GM23248 (cell line): ENCODE data around the gene SMARCA4. TPM values are rescaled to one million over a fixed set of nuclear protein-coding genes. Genes with fewer than 3 reads are reported as not detected.

Experiments used
- DNase-seq: peaks from one replicate; pipeline ENCODE4 v3.0.0-alpha.2; 2015
- H2AFZ ChIP-seq: fragments of 200-600 bp; sonication (generic); 2 replicates; pipeline ENCODE4 v1.6.1; 2016; ENCODE audit warnings: antibody characterized with exemption
- H3F3A ChIP-seq: fragments of 200-600 bp; sonication (generic); 2 replicates; pipeline ENCODE4 v1.6.1; 2016; ENCODE audit warnings: mild to moderate bottlenecking, antibody characterized with exemption, mixed run types; ENCODE audit not compliant: insufficient read depth
- H3K27ac ChIP-seq: fragments of 200-600 bp; sonication (generic); 2 replicates; pipeline ENCODE4 v1.5.1; 2016; ENCODE audit warnings: mild to moderate bottlenecking
- H3K27me3 ChIP-seq: fragments of 200-600 bp; sonication (generic); replicated peaks from 2 replicates; pipeline ENCODE4 v1.6.1; 2016; ENCODE audit warnings: mild to moderate bottlenecking; ENCODE audit not compliant: insufficient read depth
- H3K36me3 ChIP-seq: fragments of 200-600 bp; sonication (generic); 2 replicates; pipeline ENCODE4 v1.6.1; 2016; ENCODE audit warnings: low read depth, mild to moderate bottlenecking
- H3K4me1 ChIP-seq: fragments of 200-600 bp; sonication (generic); 2 replicates; pipeline ENCODE4 v1.6.1; 2016; ENCODE audit warnings: mild to moderate bottlenecking; ENCODE audit not compliant: insufficient read depth
- H3K4me2 ChIP-seq: fragments of 200-600 bp; sonication (generic); one replicate; pipeline ENCODE4 v1.6.1; 2016; ENCODE audit warnings: mild to moderate bottlenecking; ENCODE audit not compliant: unreplicated experiment
- H3K4me3 ChIP-seq: fragments of 200-600 bp; sonication (generic); 2 replicates; pipeline ENCODE4 v1.5.1; 2016; ENCODE audit warnings: mild to moderate bottlenecking
- H3K79me2 ChIP-seq: fragments of 200-600 bp; sonication (generic); 2 replicates; pipeline ENCODE4 v1.6.1; 2016; ENCODE audit warnings: mild to moderate bottlenecking; ENCODE audit not compliant: insufficient read depth
- H3K9ac ChIP-seq: fragments of 200-600 bp; sonication (generic); 2 replicates; pipeline ENCODE4 v1.6.1; 2016; ENCODE audit warnings: mild to moderate bottlenecking
- H3K9me2 ChIP-seq: fragments of 200-600 bp; sonication (generic); 2 replicates; pipeline ENCODE4 v1.6.1; 2016; ENCODE audit warnings: mixed run types, mild to moderate bottlenecking, moderate library complexity; ENCODE audit not compliant: insufficient read depth
- H3K9me3 ChIP-seq: fragments of 200-600 bp; sonication (generic); one replicate; pipeline ENCODE4 v1.6.1; 2017; ENCODE audit warnings: low read depth
- H4K20me1 ChIP-seq: fragments of 200-600 bp; sonication (generic); 2 replicates; pipeline ENCODE4 v1.6.0; 2016; ENCODE audit not compliant: insufficient read depth
- EZH2 ChIP-seq: fragments of 200-600 bp; sonication (generic); IDR thresholded peaks from 2 replicates; pipeline ENCODE4 v1.6.1; 2018; ENCODE audit warnings: antibody characterized with exemption, mild to moderate bottlenecking; ENCODE audit not compliant: insufficient read depth, poor library complexity, severe bottlenecking
- EZH2phosphoT487 ChIP-seq: fragments of 200-600 bp; sonication (generic); IDR thresholded peaks from 2 replicates; pipeline ENCODE4 v1.6.1; 2018; ENCODE audit warnings: antibody characterized with exemption, moderate library complexity, mild to moderate bottlenecking, low read depth; ENCODE audit not compliant: insufficient read depth
- WGBS, 2 experiments: methylation state at CpG; one replicate each; pipeline ENCODE4 v1.1.6; 2015 to 2017; ENCODE audit warnings: low lambda C conversion rate in 2 of 2, low coverage in 1 of 2; ENCODE audit errors: missing lambda C conversion rate in 2 of 2; 5-methylcytosine and 5-hydroxymethylcytosine counted together
- in situ Hi-C: fragments of 300-500 bp; cut with MboI; formaldehyde crosslinking; loops from 2 replicates; pipeline ENCODE4 v1.15.0; 2020
- polyA plus RNA-seq: library from polyadenylated mRNA; unstranded; fragments of >200 nt; fragmentation: Nextera tagmentation; extraction: Ambion mirVana; gene quantifications from 2 replicates; pipeline ENCODE4 v1.2.1, GENCODE V29; 2016
- total RNA-seq: library from RNA; depleted of rRNA; stranded (reverse); fragments of >200 nt; shearing (Covaris generic); gene quantifications from 2 replicates; pipeline ENCODE4 v1.2.3, GENCODE V29; 2014

SMARCA4 gene
- total and polyA plus RNA-seq, 2 experiments from 2014 or later = 37.1 to 44.0 TPM

DNA sequence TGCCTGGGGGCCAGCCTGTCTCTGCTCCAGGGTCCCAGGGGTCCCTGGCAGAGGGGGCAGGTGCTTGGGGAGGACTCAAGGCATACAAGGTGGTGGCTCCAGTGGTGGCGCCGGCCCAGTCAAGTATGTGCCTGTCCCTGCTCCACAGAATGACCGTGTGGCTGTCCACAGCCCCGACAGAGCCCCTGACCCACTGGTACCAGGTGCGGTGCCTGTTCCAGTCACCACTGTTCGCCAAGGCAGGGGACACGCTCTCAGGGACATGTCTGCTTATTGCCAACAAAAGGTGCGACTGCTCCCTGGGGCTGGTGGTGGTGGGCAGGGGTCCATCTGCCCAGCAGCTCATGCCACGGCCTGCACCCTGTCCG lies 40.6 kb upstream of the SMARCA4 start:
- in situ Hi-C loops = no loop called here
- TF ChIP-seq EZH2 (no peak), EZH2phosphoT487 (no peak)
- H3K36me3 ChIP-seq = no peaks in the 10 kb centered on the region

GRCh38 chr19:10920781-10921180 lies 40.0 kb upstream of the SMARCA4 start:
- H3K9me3 ChIP-seq = no peaks in the 10 kb centered on the region
- H3K36me3 ChIP-seq = no peaks in the 10 kb centered on the region
- H2AFZ ChIP-seq = no peak overlapping the region
- no peak overlapping the region for H3K9ac ChIP-seq
- H3F3A ChIP-seq = no peaks in the 10 kb centered on the region
- H3K4me2 ChIP-seq = no peak overlapping the region
- 0 out of 2 replicates have a peak, but pooled peaks cover 7% of the 10 kb centered on the region for H3K79me2 ChIP-seq
- no peaks in the 10 kb centered on the region for H3K27me3 ChIP-seq
- peaks cover 3% of the 10 kb centered on the region; the same call in 1 of the 2 replicates for H3K4me1 ChIP-seq
- WGBS, 2 experiments = 80 to 84% methylated on average over 16 of the region's 16 CpGs
- no peak overlapping the region for H3K4me3 ChIP-seq
- in situ Hi-C loops = no loop called here
- no peaks in the 10 kb centered on the region for H4K20me1 ChIP-seq
- H3K27ac ChIP-seq = no peak overlapping the region
- H3K9me2 ChIP-seq = no peaks in the 10 kb centered on the region
- DNase-seq = no peak
- TF ChIP-seq EZH2 (no peak), EZH2phosphoT487 (no peak)

More for the DNA sequence above, 40.6 kb upstream of the SMARCA4 start:
- 93 to 95% methylated on average over 10 of the region's 10 CpGs for WGBS, 2 experiments
- Histone ChIP-seq H3F3A (no peaks in the 10 kb centered on the region), H3K79me2 (0 out of 2 replicates have a peak, but pooled peaks cover 7% of the 10 kb centered on the region), H3K27me3 (no peaks in the 10 kb centered on the region), H4K20me1 (no peaks in the 10 kb centered on the region), H2AFZ (no peak overlapping the region), H3K4me1 (peaks cover 8% of the 10 kb centered on the region), H3K4me3 (no peak overlapping the region), H3K27ac (no peak overlapping the region), H3K4me2 (no peak overlapping the region), H3K9me2 (no peaks in the 10 kb centered on the region), H3K9me3 (no peaks in the 10 kb centered on the region), H3K9ac (no peak overlapping the region)
- DNase-seq = no peak

GRCh38 chr19:10921199-10921909 lies 39.5 kb upstream of the SMARCA4 start:
- Histone ChIP-seq H3K4me3 (no peak overlapping the region), H3K4me2 (no peak overlapping the region), H3K9ac (no peak overlapping the region), H3K9me3 (no peaks in the 10 kb centered on the region), H3F3A (no peaks in the 10 kb centered on the region), H3K9me2 (no peaks in the 10 kb centered on the region), H2AFZ (no peak overlapping the region), H4K20me1 (no peaks in the 10 kb centered on the region), H3K36me3 (no peaks in the 10 kb centered on the region), H3K4me1 (no peaks in the 10 kb centered on the region), H3K27ac (no peak overlapping the region), H3K79me2 (peaks cover 8% of the 10 kb centered on the region), H3K27me3 (no peaks in the 10 kb centered on the region)
- TF ChIP-seq EZH2phosphoT487 (no peak), EZH2 (no peak)
- in situ Hi-C loops = no loop called here
- no peak for DNase-seq
- 85 to 86% methylated on average over 25 to 43 of the region's 43 CpGs for WGBS, 2 experiments

GRCh38 chr19:10921910-10922637 lies 38.8 kb upstream of the SMARCA4 start:
- no peaks in the 10 kb centered on the region for H3K9me3 ChIP-seq
- no peaks in the 10 kb centered on the region for H3F3A ChIP-seq
- H3K4me1 ChIP-seq = no peaks in the 10 kb centered on the region
- no peak overlapping the region for H3K4me3 ChIP-seq
- H3K9me2 ChIP-seq = no peaks in the 10 kb centered on the region
- H3K4me2 ChIP-seq = no peak overlapping the region
- in situ Hi-C loops = no loop called here
- no peaks in the 10 kb centered on the region for H3K27me3 ChIP-seq
- no peak for TF ChIP-seq EZH2
- no peak for TF ChIP-seq EZH2phosphoT487
- 77 to 81% methylated on average over 20 to 33 of the region's 33 CpGs for WGBS, 2 experiments
- DNase-seq = no peak
- no peaks in the 10 kb centered on the region for H3K36me3 ChIP-seq
- no peak overlapping the region for H3K27ac ChIP-seq
- peaks cover 13% of the 10 kb centered on the region for H3K79me2 ChIP-seq
- H2AFZ ChIP-seq = no peak overlapping the region
- no peaks in the 10 kb centered on the region for H4K20me1 ChIP-seq
- H3K9ac ChIP-seq = no peak overlapping the region
